ENCODE measurements around the gene GDF9.

Gene GDF9, protein sequence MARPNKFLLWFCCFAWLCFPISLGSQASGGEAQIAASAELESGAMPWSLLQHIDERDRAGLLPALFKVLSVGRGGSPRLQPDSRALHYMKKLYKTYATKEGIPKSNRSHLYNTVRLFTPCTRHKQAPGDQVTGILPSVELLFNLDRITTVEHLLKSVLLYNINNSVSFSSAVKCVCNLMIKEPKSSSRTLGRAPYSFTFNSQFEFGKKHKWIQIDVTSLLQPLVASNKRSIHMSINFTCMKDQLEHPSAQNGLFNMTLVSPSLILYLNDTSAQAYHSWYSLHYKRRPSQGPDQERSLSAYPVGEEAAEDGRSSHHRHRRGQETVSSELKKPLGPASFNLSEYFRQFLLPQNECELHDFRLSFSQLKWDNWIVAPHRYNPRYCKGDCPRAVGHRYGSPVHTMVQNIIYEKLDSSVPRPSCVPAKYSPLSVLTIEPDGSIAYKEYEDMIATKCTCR

DNA sequence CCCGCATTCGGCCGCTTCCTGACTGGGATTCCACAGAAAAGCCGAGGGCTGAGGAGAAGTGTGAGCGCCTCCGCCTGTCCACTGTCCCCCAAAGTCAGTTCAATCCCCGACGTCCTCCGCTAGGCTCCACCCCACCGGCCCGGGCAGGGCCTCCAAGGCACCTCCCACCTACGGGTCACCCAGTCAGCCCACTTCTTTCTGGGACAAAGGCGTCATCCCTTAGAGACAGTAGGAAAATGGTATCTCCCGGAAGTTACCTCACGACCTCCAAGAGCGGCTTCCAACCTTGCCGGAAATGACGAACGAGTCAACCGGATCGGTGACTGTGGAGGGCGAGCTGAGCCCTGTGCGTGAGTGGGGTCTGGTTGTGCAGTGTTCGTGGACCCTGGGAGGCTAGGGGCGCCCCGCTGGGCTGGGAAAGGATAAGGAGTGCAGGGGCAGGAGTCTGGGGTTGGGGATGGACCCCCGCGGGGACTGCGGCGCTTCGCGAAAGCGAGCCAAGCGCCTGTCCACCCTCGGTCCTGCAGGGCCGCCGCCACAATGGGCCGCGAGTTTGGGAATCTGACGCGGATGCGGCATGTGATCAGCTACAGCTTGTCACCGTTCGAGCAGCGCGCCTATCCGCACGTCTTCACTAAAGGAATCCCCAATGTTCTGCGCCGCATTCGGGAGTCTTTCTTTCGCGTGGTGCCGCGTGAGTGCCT, at the start of gene GDF9, which contains the start of gene UQCRQ:
TSS of gene GDF9 (minus strand) at position 128 of the 704 bp plus-strand sequence. CDS start 1,936 bp downstream, outside the sequence.
TSS of gene UQCRQ (plus strand) at position 301 of the 704 bp plus-strand sequence. CDS start at position 541, 240 bp downstream.
- TF ChIP-seq CTCF (IDR thresholded peaks at IDR 0.05; ENCODE audit: unreplicated experiment in 3 of 3), result peak in 1 of 3 experiments; percentile 28
- Mint-ChIP-seq H3K36me3 (ENCODE audit: low read depth) (peaks cover 27% of the 10 kb centered on the region), H3K27ac (peak within 1 kb of the TSS; percentile 96 to 99 (median 98)), H3K4me1 (peaks cover 37% of the 10 kb centered on the region), H3K27me3 (ENCODE audit: low read depth) (peaks cover 3% of the 10 kb centered on the region), H3K4me3 (peak within 1 kb of the TSS; percentile 97 to 100 (median 98)), H3K9me3 (no peaks in the 10 kb centered on the region)

- Mint-ChIP-seq H3K9me3 (no peaks in the 10 kb centered on the region), H3K27ac (no peak overlapping the region), H3K4me1 (no peaks in the 10 kb centered on the region), H3K36me3 (ENCODE audit: low read depth) (peaks cover 63% of the 10 kb centered on the region), H3K27me3 (ENCODE audit: low read depth) (no peaks in the 10 kb centered on the region), H3K4me3 (no peak overlapping the region)
- TF ChIP-seq CTCF (IDR thresholded peaks at IDR 0.05; ENCODE audit: unreplicated experiment in 3 of 3), result no peak
These were observed 49.4 kb upstream of the GDF9 start for GRCh38 chr5:132915681-132916080.

DNA sequence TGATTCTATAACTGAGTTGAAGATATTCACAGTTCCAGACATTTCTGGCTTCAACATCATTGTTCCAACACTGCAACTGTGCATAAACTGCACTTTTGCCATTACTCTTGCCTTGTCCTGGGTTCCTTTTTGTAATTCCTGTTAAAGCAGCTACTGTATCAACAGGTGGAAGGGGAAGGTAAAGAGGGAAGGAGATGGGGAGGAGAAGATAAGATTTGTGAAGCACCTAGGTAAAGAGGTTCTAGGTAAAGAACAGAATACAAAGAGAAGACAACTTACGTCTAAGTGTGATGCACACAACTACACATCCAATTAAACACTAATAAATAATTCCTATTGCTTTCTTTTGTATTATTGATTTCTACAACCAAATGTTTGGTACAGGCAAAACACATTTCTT, 43.4 kb upstream of the GDF9 start:
- H3K36me3 Mint-ChIP-seq (ENCODE audit: low read depth), result peaks cover 64% of the 10 kb centered on the region
- peaks cover 7% of the 10 kb centered on the region for H3K4me1 Mint-ChIP-seq
- H3K27me3 Mint-ChIP-seq (ENCODE audit: low read depth), result no peaks in the 10 kb centered on the region
- no peak overlapping the region for H3K27ac Mint-ChIP-seq
- no peaks in the 10 kb centered on the region for H3K9me3 Mint-ChIP-seq
- H3K4me3 Mint-ChIP-seq, result no peak overlapping the region
- TF ChIP-seq CTCF (IDR thresholded peaks at IDR 0.05; ENCODE audit: unreplicated experiment in 3 of 3), result no peak

GRCh38 chr5:132907161-132907560, 40.9 kb upstream of the GDF9 start:
- peaks cover 60% of the 10 kb centered on the region for H3K36me3 Mint-ChIP-seq (ENCODE audit: low read depth)
- no peak overlapping the region for H3K27ac Mint-ChIP-seq
- H3K27me3 Mint-ChIP-seq (ENCODE audit: low read depth), result no peaks in the 10 kb centered on the region
- no peaks in the 10 kb centered on the region for H3K9me3 Mint-ChIP-seq
- H3K4me1 Mint-ChIP-seq, result peaks cover 7% of the 10 kb centered on the region
- no peak overlapping the region for H3K4me3 Mint-ChIP-seq
- no peak for TF ChIP-seq CTCF (IDR thresholded peaks at IDR 0.05; ENCODE audit: unreplicated experiment in 3 of 3)

GRCh38 chr5:132905938-132906337, 39.7 kb upstream of the GDF9 start:
- peaks cover 7% of the 10 kb centered on the region for H3K4me1 Mint-ChIP-seq
- no peaks in the 10 kb centered on the region for H3K9me3 Mint-ChIP-seq
- no peak overlapping the region for H3K27ac Mint-ChIP-seq
- no peaks in the 10 kb centered on the region for H3K27me3 Mint-ChIP-seq (ENCODE audit: low read depth)
- TF ChIP-seq CTCF (IDR thresholded peaks at IDR 0.05; ENCODE audit: unreplicated experiment in 3 of 3), result no peak
- peaks cover 59% of the 10 kb centered on the region for H3K36me3 Mint-ChIP-seq (ENCODE audit: low read depth)
- no peak overlapping the region for H3K4me3 Mint-ChIP-seq

All from nephron (organoid).